ENCODE data around the gene EIF2A. TPM values are rescaled to one million over a fixed set of nuclear protein-coding genes. Genes with fewer than 3 reads are reported as not detected.

EIF2A gene
- total and polyA plus RNA-seq, 2 of the 13 experiments (the other 11 are each of a cell fraction or from before 2014, with no cell fraction given): 124 to 139 TPM

DNA sequence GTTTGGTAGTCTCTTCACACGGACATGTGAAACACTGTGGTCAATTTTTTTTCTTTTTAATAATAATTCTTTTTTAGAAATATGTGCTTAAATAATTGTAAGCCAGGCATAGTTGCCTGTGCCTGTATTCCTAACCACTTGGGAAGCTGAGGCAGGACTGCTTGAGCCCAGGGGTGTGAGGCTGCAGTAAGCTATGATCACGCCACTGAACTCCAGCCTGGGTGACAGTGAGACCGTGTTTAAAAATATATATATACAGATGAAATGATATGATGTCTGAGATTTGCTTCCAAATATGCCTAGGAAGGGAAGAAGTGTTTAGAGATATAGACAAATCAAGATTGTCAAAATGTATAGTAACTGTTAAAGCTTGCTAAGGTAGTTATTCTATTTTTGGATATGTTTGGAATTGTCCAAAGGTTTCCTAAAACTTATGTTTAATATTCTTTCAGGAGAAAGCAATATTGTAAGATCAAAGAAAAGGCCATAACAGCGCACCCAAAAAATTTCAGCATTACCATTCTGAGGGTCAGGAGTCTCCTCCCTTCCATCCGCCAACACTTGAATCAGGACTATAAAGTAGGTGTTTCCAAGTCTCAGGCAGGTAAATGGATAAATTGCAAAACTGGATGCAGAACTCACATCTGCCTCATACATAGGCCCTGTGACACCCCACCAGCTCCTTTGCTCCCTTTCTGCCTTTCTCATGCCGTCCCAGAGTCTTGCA lies 56.0 kb downstream of the EIF2A start (continued):
- TF ChIP-seq, protein P1, sequence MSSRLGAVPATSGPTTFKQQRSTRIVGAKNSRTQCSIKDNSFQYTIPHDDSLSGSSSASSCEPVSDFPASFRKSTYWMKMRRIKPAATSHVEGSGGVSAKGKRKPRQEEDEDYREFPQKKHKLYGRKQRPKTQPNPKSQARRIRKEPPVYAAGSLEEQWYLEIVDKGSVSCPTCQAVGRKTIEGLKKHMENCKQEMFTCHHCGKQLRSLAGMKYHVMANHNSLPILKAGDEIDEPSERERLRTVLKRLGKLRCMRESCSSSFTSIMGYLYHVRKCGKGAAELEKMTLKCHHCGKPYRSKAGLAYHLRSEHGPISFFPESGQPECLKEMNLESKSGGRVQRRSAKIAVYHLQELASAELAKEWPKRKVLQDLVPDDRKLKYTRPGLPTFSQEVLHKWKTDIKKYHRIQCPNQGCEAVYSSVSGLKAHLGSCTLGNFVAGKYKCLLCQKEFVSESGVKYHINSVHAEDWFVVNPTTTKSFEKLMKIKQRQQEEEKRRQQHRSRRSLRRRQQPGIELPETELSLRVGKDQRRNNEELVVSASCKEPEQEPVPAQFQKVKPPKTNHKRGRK (CRISPR knock-in tag; IDR thresholded peaks at IDR 0.05): no peak
- TF ChIP-seq ZNF790 (CRISPR knock-in tag; IDR thresholded peaks at IDR 0.05; ENCODE audit: borderline replicate concordance) (0 out of 2 replicates have a peak, but pooled peaks have one; percentile 7), ZNF784 (CRISPR knock-in tag; IDR thresholded peaks at IDR 0.05; ENCODE audit: borderline replicate concordance) (no peak), TARDBP (CRISPR knock-in tag; IDR thresholded peaks at IDR 0.05) (peak; percentile 15), ZSCAN31 (CRISPR knock-in tag; IDR thresholded peaks at IDR 0.05; ENCODE audit: low read depth) (no peak), NR2C2 (CRISPR knock-in tag; IDR thresholded peaks at IDR 0.05; ENCODE audit: borderline replicate concordance) (no peak), PLRG1 (conservative IDR thresholded peaks at IDR 0.05) (no peak), KDM6A (CRISPR knock-in tag; IDR thresholded peaks at IDR 0.05; ENCODE audit: low read depth) (no peak), NCOA5 (CRISPR knock-in tag; IDR thresholded peaks at IDR 0.05) (no peak), MBD4 (IDR thresholded peaks at IDR 0.05; ENCODE audit: borderline replicate concordance, low read length) (no peak), ZNF451 (CRISPR knock-in tag; IDR thresholded peaks at IDR 0.05) (no peak), ZGPAT (CRISPR knock-in tag; IDR thresholded peaks at IDR 0.05) (no peak; the same call in 1 of the 2 replicates), PAXIP1 (CRISPR knock-in tag; conservative IDR thresholded peaks at IDR 0.05) (no peak), KMT2B (CRISPR knock-in tag; IDR thresholded peaks at IDR 0.05) (no peak), ZNF432 (CRISPR knock-in tag; IDR thresholded peaks at IDR 0.05; ENCODE audit: borderline replicate concordance) (no peak)
- TF ChIP-seq, protein P2, sequence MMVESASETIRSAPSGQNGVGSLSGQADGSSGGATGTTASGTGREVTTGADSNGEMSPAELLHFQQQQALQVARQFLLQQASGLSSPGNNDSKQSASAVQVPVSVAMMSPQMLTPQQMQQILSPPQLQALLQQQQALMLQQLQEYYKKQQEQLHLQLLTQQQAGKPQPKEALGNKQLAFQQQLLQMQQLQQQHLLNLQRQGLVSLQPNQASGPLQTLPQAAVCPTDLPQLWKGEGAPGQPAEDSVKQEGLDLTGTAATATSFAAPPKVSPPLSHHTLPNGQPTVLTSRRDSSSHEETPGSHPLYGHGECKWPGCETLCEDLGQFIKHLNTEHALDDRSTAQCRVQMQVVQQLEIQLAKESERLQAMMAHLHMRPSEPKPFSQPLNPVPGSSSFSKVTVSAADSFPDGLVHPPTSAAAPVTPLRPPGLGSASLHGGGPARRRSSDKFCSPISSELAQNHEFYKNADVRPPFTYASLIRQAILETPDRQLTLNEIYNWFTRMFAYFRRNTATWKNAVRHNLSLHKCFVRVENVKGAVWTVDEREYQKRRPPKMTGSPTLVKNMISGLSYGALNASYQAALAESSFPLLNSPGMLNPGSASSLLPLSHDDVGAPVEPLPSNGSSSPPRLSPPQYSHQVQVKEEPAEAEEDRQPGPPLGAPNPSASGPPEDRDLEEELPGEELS (CRISPR knock-in tag; IDR thresholded peaks at IDR 0.05): no peak
- TF ChIP-seq, protein P3, sequence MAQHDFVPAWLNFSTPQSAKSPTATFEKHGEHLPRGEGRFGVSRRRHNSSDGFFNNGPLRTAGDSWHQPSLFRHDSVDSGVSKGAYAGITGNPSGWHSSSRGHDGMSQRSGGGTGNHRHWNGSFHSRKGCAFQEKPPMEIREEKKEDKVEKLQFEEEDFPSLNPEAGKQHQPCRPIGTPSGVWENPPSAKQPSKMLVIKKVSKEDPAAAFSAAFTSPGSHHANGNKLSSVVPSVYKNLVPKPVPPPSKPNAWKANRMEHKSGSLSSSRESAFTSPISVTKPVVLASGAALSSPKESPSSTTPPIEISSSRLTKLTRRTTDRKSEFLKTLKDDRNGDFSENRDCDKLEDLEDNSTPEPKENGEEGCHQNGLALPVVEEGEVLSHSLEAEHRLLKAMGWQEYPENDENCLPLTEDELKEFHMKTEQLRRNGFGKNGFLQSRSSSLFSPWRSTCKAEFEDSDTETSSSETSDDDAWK (CRISPR knock-in tag; IDR thresholded peaks at IDR 0.05): no peak
